Neural cell (in vitro differentiated cells): ENCODE measurements around the gene E2F2.

Source experiments
- CTCF ChIP-seq: fragments of 450-650 bp; IDR thresholded peaks from 2 replicates; pipeline ENCODE4 v1.5.1; 2014; ENCODE audit warnings: antibody characterized with exemption, mild to moderate bottlenecking, moderate library complexity; ENCODE audit not compliant: poor library complexity, severe bottlenecking
- EZH2 ChIP-seq: fragments of 200-600, 300-800 bp; shearing (Covaris generic), sonication (generic); IDR thresholded peaks from 2 replicates; pipeline ENCODE4 v1.6.1; 2014; ENCODE audit warnings: antibody characterized with exemption, low read length, borderline replicate concordance, mild to moderate bottlenecking; ENCODE audit not compliant: insufficient read depth, poor library complexity, severe bottlenecking
- MXI1 ChIP-seq: fragments of 450-650 bp; conservative IDR thresholded peaks from 2 replicates; pipeline ENCODE4 v1.6.1; 2014; ENCODE audit warnings: antibody characterized with exemption, mild to moderate bottlenecking; ENCODE audit not compliant: poor library complexity, severe bottlenecking
- RAD21 ChIP-seq: fragments of 450-650 bp; conservative IDR thresholded peaks from 2 replicates; pipeline ENCODE4 v1.6.1; 2014; ENCODE audit warnings: antibody characterized with exemption, mild to moderate bottlenecking, moderate library complexity
- TAF1 ChIP-seq: IDR thresholded peaks from 2 replicates; pipeline ENCODE4 v1.6.1; 2012; ENCODE audit warnings: low read depth

- TF ChIP-seq TAF1 (no peak), RAD21 (no peak), CTCF (no peak), EZH2 (no peak), MXI1 (no peak)
Measured at GRCh38 chr1:23554127-23554480, 23.1 kb upstream of the E2F2 start.
